Kidney (tissue), 22 donors: ENCODE measurements around the gene MUCL3. TPM values are rescaled to one million over a fixed set of nuclear protein-coding genes. Genes with fewer than 3 reads are reported as not detected.

ENCODE experiments used
- DNase-seq, 5 donors: peaks; one replicate each; pipeline ENCODE4 v3.0.0-alpha.2; 2013 to 2020
- FAIRE-seq: peaks from 2 replicates; lab custom pipeline; 2012; peaks lifted over from hg19 to GRCh38; lab: Jason Lieb, UNC
- H3K27ac ChIP-seq, 2 donors: one replicate each; pipeline ENCODE4 v1.7.0; 2013; ENCODE audit warnings: low read depth in 2 of 2, low read length in 2 of 2, inconsistent platforms in 1 of 2
- H3K27me3 ChIP-seq: one replicate; pipeline ENCODE4 v1.7.1; 2013; ENCODE audit warnings: low read length, inconsistent platforms; ENCODE audit not compliant: control insufficient read depth, insufficient read depth
- H3K36me3 ChIP-seq, 3 donors: one replicate each; pipeline versions ENCODE4 v1.7.0 to v1.7.1; 2013; ENCODE audit warnings: low read length in 3 of 3, control low read depth in 1 of 3, inconsistent platforms in 1 of 3; ENCODE audit not compliant: insufficient read depth in 3 of 3, control insufficient read depth in 2 of 3
- H3K4me1 ChIP-seq, 3 donors: one replicate each; pipeline versions ENCODE4 v1.7.0 to v1.7.1; 2013; ENCODE audit warnings: low read length in 3 of 3, inconsistent platforms in 1 of 3, low read depth in 1 of 3; ENCODE audit not compliant: control insufficient read depth in 2 of 3, insufficient read depth in 2 of 3
- H3K4me3 ChIP-seq, 3 donors: one replicate each; pipeline versions ENCODE4 v1.7.0 to v1.8.1; 2013; ENCODE audit warnings: low read length in 3 of 3, control low read depth in 1 of 3, inconsistent platforms in 1 of 3
- H3K9ac ChIP-seq, 3 donors: one replicate each; pipeline versions ENCODE4 v1.7.0 to v1.7.1; 2013; ENCODE audit warnings: low read length in 3 of 3, control low read depth in 1 of 3, inconsistent platforms in 1 of 3
- H3K9me3 ChIP-seq, 3 donors: one replicate each; pipeline versions ENCODE4 v1.7.0 to v1.7.1; 2013; ENCODE audit warnings: low read length in 3 of 3, control low read depth in 1 of 3, inconsistent platforms in 1 of 3; ENCODE audit not compliant: control insufficient read depth in 2 of 3, insufficient read depth in 1 of 3
- intact Hi-C: fragments of 100-400 bp; cut with DNase I; formaldehyde crosslinking; loops from one replicate; pipeline ENCODE4 v1.11.1; 2022
- long read RNA-seq, 10 donors: library from polyadenylated mRNA in 1 of 10; unstranded in 1 of 10; transcript quantifications; one replicate each; pipeline ENCODE4 v2.0.0 and lab custom pipeline, GENCODE V29; 2021 to 2026
- polyA plus RNA-seq: library from polyadenylated mRNA; stranded (reverse); fragments of 350-450 nt; fragmentation: Illumina TruSeq; extraction: RNeasy Lipid Tissue Mini Kit (QIAGEN cat#74804); gene quantifications from one replicate; pipeline ENCODE4 v1.2.3, GENCODE V29; 2014; ENCODE audit warnings: low read depth, low replicate concordance; ENCODE audit not compliant: insufficient read depth
- total RNA-seq: library from RNA; stranded (reverse); fragmentation: NEBNext Ultra II Directional; extraction: Animal tissue kit (Norgen Biotek cat#: 25700); gene quantifications from one replicate; pipeline ENCODE4 v1.2.1, GENCODE V29; 2021
- TF ChIP-seq, protein P1 (sequence below): IDR thresholded peaks from 3 replicates; pipeline ENCODE4 v1.5.1; 2012; ENCODE audit warnings: mild to moderate bottlenecking, moderate library complexity, borderline replicate concordance; ENCODE audit not compliant: insufficient read depth; ENCODE audit errors: extremely low read depth
- donor health status: control.
- donor health status: control.
- donor health status: control.
- donor health status: control.
- donor health status: control.
- donor health status: DM: yes; HTN: yes; CAD: no.
- donor health status: Normal renal cell carcinoma (clear cell type).

The MUCL3 gene, protein sequence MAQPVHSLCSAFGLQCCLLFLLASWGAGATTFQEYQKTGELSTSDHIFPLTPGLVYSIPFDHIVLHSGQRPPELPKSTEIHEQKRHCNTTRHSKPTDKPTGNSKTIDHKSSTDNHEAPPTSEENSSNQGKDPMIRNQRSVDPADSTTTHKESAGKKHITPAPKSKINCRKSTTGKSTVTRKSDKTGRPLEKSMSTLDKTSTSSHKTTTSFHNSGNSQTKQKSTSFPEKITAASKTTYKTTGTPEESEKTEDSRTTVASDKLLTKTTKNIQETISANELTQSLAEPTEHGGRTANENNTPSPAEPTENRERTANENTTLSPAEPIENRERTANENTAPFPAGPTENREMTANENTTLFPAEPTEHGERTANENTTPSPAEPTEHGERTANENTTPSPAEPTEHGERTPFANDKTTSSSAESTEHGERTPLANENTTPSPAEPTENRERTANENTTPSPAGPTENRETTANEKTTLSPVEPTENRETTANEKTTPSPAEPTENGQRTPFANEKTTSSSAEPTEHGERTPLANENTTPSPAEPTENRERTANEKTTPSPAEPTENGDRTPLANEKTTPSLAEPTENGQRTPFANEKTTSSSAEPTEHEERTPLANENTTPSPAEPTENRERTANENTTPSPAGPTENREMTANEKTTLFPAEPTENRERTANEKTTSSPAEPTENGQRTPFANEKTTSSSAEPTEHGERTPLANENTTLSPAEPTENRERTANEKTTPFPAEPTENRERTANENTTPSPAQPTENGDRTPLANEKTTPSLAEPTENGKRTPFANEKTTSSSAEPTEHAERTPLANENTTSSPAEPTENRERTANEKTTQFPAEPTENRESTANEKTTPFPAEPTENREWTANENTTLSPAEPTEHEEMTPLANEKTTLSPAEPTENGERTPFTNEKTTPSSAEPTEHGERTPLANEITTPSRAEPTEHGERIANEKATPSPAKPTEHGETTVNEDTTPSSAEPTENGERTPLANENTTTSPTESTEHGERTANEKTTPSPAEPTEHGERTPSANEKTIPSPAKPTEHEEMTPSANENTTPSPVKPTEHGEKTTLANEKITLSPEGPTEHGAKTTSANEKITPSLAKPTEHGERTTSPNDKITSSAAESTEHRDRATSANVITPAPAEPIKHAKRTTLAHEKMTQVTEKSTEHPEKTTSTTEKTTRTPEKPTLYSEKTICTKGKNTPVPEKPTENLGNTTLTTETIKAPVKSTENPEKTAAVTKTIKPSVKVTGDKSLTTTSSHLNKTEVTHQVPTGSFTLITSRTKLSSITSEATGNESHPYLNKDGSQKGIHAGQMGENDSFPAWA (N-terminal part only)
- total RNA-seq (0.13 TPM), polyA plus RNA-seq (not detected)
- long read RNA-seq, donor 1 = 0 reads
- long read RNA-seq, donor 2 = 0 reads
- long read RNA-seq, donor 3 = 0 reads
- long read RNA-seq, donor 4 = 0 reads
- long read RNA-seq, donor 5 = 0 reads
- long read RNA-seq, donor 6 = 0 reads
- long read RNA-seq, donor 7 = 0 reads
- long read RNA-seq, donor 8 = 0 reads
- long read RNA-seq, donor 9 = 0 reads
- long read RNA-seq, donor 10 = 0 reads

- intact Hi-C loops = no loop called here
- DNase-seq (no peak), FAIRE-seq (no peak)
- TF ChIP-seq, protein P1, sequence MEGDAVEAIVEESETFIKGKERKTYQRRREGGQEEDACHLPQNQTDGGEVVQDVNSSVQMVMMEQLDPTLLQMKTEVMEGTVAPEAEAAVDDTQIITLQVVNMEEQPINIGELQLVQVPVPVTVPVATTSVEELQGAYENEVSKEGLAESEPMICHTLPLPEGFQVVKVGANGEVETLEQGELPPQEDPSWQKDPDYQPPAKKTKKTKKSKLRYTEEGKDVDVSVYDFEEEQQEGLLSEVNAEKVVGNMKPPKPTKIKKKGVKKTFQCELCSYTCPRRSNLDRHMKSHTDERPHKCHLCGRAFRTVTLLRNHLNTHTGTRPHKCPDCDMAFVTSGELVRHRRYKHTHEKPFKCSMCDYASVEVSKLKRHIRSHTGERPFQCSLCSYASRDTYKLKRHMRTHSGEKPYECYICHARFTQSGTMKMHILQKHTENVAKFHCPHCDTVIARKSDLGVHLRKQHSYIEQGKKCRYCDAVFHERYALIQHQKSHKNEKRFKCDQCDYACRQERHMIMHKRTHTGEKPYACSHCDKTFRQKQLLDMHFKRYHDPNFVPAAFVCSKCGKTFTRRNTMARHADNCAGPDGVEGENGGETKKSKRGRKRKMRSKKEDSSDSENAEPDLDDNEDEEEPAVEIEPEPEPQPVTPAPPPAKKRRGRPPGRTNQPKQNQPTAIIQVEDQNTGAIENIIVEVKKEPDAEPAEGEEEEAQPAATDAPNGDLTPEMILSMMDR = no peak
- no peaks in the 10 kb centered on the region for H3K9me3 ChIP-seq
- H3K36me3 ChIP-seq = no peaks in the 10 kb centered on the region
- no peaks in the 10 kb centered on the region for H3K27me3 ChIP-seq
- H3K4me1 ChIP-seq = no peaks in the 10 kb centered on the region
- H3K9ac ChIP-seq = no peak within 1 kb of the TSS
- H3K4me3 ChIP-seq = no peak within 1 kb of the TSS
- no peak within 1 kb of the TSS for H3K27ac ChIP-seq
Measured at GRCh38 chr6:30940361-30940986, at the start of gene MUCL3. Gene MUCL3, plus strand, starts transcription at chr6:30940973. Its CDS starts 27 bp downstream, at chr6:30941000.

DNA sequence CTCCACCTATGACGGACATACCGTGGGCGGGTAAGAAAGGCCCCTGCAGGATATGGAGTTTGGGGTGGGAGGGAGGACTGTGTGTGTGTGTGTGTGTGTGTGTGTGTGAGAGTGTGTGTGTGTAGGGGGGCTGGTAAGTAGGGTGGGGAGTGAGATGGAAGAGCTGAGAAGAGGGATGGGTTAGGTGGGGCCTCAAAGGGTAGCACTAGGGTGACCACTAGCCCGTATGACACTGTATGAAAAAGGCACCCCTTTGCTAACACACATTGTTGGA lies 49.4 kb upstream of the MUCL3 start:
- peaks cover 8 to 37% (median 20%) of the 10 kb centered on the region in 3 donors for H3K36me3 ChIP-seq
- H3K4me3 ChIP-seq = no peak overlapping the region
- H3K9ac ChIP-seq = no peak overlapping the region
- TF ChIP-seq, protein P1 = no peak
- intact Hi-C loops = no loop called here
- no peak for DNase-seq
- no peak for FAIRE-seq
- H3K9me3 ChIP-seq = no peaks in the 10 kb centered on the region
- H3K27me3 ChIP-seq = no peaks in the 10 kb centered on the region
- H3K27ac ChIP-seq = no peak overlapping the region
- H3K4me1 ChIP-seq = peaks cover 0 to 6% (median 3%) of the 10 kb centered on the region in 3 donors
